ENCODE measurements around the gene CST9. TPM values are rescaled to one million over a fixed set of nuclear protein-coding genes. Genes with fewer than 3 reads are reported as not detected.

Gene CST9
- total and polyA plus RNA-seq, 9 of the 15 experiments (the other 6 are each of a cell fraction or from before 2014, with no cell fraction given) = not detected

DNA sequence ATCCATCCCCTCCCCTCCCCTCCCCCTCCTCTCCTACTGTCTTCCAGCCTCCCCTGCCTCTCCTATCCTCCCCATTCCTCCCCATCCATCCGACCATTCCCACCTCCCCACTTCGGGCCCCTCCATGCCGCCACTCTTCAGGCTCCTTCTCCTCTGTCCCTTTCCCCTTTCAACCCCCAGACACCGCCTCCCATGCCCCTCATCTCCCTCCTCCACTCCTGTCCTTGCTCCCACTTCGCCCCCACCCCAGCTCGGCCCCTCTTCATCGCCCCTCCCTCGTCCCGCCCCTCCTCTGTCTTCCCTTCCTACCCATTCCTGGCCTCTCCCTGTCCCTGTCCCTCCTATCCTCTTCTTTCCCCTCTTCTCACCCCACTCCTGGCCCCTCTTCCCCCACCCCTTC, 32.6 kb upstream of the CST9 start (continued):
- TF ChIP-seq, protein P1, sequence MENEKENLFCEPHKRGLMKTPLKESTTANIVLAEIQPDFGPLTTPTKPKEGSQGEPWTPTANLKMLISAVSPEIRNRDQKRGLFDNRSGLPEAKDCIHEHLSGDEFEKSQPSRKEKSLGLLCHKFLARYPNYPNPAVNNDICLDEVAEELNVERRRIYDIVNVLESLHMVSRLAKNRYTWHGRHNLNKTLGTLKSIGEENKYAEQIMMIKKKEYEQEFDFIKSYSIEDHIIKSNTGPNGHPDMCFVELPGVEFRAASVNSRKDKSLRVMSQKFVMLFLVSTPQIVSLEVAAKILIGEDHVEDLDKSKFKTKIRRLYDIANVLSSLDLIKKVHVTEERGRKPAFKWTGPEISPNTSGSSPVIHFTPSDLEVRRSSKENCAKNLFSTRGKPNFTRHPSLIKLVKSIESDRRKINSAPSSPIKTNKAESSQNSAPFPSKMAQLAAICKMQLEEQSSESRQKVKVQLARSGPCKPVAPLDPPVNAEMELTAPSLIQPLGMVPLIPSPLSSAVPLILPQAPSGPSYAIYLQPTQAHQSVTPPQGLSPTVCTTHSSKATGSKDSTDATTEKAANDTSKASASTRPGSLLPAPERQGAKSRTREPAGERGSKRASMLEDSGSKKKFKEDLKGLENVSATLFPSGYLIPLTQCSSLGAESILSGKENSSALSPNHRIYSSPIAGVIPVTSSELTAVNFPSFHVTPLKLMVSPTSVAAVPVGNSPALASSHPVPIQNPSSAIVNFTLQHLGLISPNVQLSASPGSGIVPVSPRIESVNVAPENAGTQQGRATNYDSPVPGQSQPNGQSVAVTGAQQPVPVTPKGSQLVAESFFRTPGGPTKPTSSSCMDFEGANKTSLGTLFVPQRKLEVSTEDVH (IDR thresholded peaks at IDR 0.05; ENCODE audit: low read depth, partially characterized antibody) = no peak

DNA sequence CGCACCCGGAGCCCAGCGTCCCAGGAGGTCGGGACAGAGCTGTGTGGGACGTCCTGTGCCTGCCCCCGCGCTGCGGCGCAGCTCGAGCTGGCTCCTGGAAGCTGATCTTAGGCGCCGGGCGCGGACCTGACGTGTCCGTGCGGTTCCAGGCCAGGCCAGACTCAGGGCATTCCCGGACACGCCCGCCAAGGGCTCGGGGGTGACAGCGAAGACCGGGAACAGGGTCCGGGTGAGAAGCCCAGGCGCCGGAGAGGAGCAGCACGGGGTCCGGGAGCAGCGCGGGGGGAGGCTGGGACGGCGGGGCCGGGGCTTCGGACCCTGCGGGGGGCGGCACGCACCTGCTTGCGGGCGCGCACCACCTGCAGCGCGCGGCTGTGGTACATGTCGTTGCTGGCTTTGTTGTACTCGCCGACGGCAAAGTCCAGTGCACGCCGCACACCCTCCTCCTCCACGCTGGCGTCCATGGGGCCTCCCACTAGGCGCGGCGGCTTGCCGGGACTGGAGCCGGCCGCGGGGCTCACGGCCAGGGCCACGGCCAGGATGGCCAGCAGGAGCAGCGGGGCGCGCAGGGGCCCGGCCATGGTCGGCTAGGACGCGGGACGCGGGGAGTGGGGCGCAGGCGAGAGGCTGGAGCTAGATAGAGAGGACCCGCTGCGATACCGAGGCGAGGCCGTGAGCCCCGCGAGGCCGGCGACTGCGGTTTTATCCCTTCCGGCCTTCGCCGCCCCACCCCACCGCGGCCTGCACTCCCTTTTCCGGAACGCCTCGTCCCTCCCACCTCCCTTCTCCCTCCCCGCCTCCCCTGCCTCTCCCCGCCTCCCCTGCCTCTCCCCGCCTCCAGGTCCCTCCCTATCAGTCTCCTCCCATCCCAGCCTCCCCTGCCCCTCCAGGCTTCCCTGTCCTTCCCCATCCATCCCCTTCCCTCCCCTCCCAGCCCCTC, 31.8 kb upstream of the CST9 start, which contains the start of gene CST3:
Gene CST3 (minus strand): TSS at position 674 of the 940 bp plus-strand sequence. CDS start 93 bp downstream, at position 581.
- peak within 1 kb of the TSS; percentile 74 for H3K4me3 ChIP-seq
- in situ Hi-C loops (cut with MboI) = no loop called here
- TF ChIP-seq, protein P2, sequence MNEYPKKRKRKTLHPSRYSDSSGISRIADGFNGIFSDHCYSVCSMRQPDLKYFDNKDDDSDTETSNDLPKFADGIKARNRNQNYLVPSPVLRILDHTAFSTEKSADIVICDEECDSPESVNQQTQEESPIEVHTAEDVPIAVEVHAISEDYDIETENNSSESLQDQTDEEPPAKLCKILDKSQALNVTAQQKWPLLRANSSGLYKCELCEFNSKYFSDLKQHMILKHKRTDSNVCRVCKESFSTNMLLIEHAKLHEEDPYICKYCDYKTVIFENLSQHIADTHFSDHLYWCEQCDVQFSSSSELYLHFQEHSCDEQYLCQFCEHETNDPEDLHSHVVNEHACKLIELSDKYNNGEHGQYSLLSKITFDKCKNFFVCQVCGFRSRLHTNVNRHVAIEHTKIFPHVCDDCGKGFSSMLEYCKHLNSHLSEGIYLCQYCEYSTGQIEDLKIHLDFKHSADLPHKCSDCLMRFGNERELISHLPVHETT (CRISPR knock-in tag; conservative IDR thresholded peaks at IDR 0.05 in 1 of 2, IDR thresholded peaks at IDR 0.05 in 1 of 2) = 0 out of 4 replicates have a peak, but pooled peaks of 1 of the 2 experiments have one; percentile 42
- TF ChIP-seq NCOA6 (IDR thresholded peaks at IDR 0.05) (0 out of 2 replicates have a peak, but pooled peaks have one; percentile 39), PCBP1 (IDR thresholded peaks at IDR 0.05; ENCODE audit: low read depth, low read length, poor library complexity, severe bottlenecking) (peak; percentile 75), NR3C1 (CRISPR knock-in tag; IDR thresholded peaks at IDR 0.05) (0 out of 2 replicates have a peak, but pooled peaks have one; percentile 27), L3MBTL2 (IDR thresholded peaks at IDR 0.05) (peak; percentile 65; the same call in 1 of the 2 replicates), CTBP1 (IDR thresholded peaks at IDR 0.05; ENCODE audit: borderline replicate concordance) (0 out of 2 replicates have a peak, but pooled peaks have one; percentile 47), CXXC5 (CRISPR knock-in tag; IDR thresholded peaks at IDR 0.05) (peak; percentile 66), BHLHE40 (IDR thresholded peaks at IDR 0.05; ENCODE audit: low read length) (no peak)
- TF ChIP-seq, protein P3, sequence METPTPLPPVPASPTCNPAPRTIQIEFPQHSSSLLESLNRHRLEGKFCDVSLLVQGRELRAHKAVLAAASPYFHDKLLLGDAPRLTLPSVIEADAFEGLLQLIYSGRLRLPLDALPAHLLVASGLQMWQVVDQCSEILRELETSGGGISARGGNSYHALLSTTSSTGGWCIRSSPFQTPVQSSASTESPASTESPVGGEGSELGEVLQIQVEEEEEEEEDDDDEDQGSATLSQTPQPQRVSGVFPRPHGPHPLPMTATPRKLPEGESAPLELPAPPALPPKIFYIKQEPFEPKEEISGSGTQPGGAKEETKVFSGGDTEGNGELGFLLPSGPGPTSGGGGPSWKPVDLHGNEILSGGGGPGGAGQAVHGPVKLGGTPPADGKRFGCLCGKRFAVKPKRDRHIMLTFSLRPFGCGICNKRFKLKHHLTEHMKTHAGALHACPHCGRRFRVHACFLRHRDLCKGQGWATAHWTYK (CRISPR knock-in tag; IDR thresholded peaks at IDR 0.05) = 0 out of 2 replicates have a peak, but pooled peaks have one; percentile 47

More for the DNA sequence above, 31.8 kb upstream of the CST9 start, which contains the start of gene CST3:
- Histone ChIP-seq H2AFZ (ENCODE audit: low read depth, low read length) (peak within 1 kb of the TSS; percentile 84), H3K27ac (ENCODE audit: extremely low read depth, low read depth, low read length) (peak within 1 kb of the TSS; percentile 92), H3K27me3 (ENCODE audit: control insufficient read depth in 2 of 2, insufficient read depth in 2 of 2, low read length in 2 of 2) (no peaks in the 10 kb centered on the region), H3K9me1 (ENCODE audit: control insufficient read depth, insufficient read depth, low read length) (no peaks in the 10 kb centered on the region), H4K20me1 (replicated peaks; ENCODE audit: control insufficient read depth, insufficient read depth, low read length) (no peaks in the 10 kb centered on the region), H3K9ac (ENCODE audit: insufficient read depth in 1 of 2, low read depth in 2 of 2, low read length in 2 of 2) (peak within 1 kb of the TSS; percentile 87 to 94), H3K4me2 (ENCODE audit: insufficient read depth, low read length) (peak within 1 kb of the TSS; percentile 75), H3K79me2 (ENCODE audit: control insufficient read depth, insufficient read depth, low read length) (peaks cover 16% of the 10 kb centered on the region), H3K9me3 (replicated peaks; ENCODE audit: control insufficient read depth, insufficient read depth, low read depth, low read length) (no peaks in the 10 kb centered on the region), H3K36me3 (ENCODE audit: control insufficient read depth, insufficient read depth, low read length) (peaks cover 18% of the 10 kb centered on the region; the same call in 1 of the 3 replicates), H3K4me1 (replicated peaks in 1 of 2; ENCODE audit: control insufficient read depth in 2 of 2, insufficient read depth in 2 of 2, low read length in 2 of 2) (peaks cover 6 to 23% of the 10 kb centered on the region in 2 experiments; a peak in 4 of 5 replicates)
- WGBS (ENCODE audit: insufficient coverage, low coverage, missing lambda C conversion rate) = 0% methylated on average over 22 of the region's 92 CpGs
- intact Hi-C loops (cut with micrococcal nuclease) = no loop called here
- no TSS peak for BruUV-seq (replicated peaks)
- ATAC-seq (peak; percentile 93), DNase-seq (ENCODE audit: extremely low read depth in 1 of 4, low spot score in 3 of 4) (peak; percentile 89 to 92 (median 91)), FAIRE-seq (peak; percentile 40)
- ChIA-PET CTCF (ENCODE audit: low intra/inter-chr PET ratio) (no interaction called here), POLR2A (interaction anchor here (0.6 to 2.7 kb wide), 7 partner anchors 9 to 243 kb away, joined by 3 to 11 read pairs (median 4); no protein-coding TSS in a partner anchor)
